Measurements from ENCODE around the gene FAM193A. TPM values are rescaled to one million over a fixed set of nuclear protein-coding genes. Genes with fewer than 3 reads are reported as not detected.
A peak's percentile ranks its signal among the peaks of the same experiment; 100 is the strongest.
"Not testable (repeated sequence)": the region's sequence is repeated elsewhere in the genome, so short reads cannot be mapped to it uniquely, and the experiment has no call there.

FAM193A gene
- polyA plus RNA-seq, 1 donor (not counting 4 experiments of a cell fraction or from before 2014, with no cell fraction given) = 3.6 TPM

GRCh38 chr4:2771264-2771663 is 234.8 kb downstream of the FAM193A start:
- no peaks in the 10 kb centered on the region for H3K9me1 ChIP-seq (ENCODE audit: control insufficient read depth, extremely low read depth, insufficient read depth, low read length)
- no peaks in the 10 kb centered on the region for H3K4me1 ChIP-seq (ENCODE audit: control insufficient read depth, extremely low read depth, insufficient read depth, low read length)
- DNase-seq (ENCODE audit: low read depth, low spot score) (no peak), FAIRE-seq (no peak)
- no peak overlapping the region for H3K4me2 ChIP-seq (ENCODE audit: control insufficient read depth, extremely low read depth, insufficient read depth, low read depth, low read length)
- H3K4me3 ChIP-seq (ENCODE audit: control insufficient read depth in 2 of 3, extremely low read depth in 1 of 3, insufficient read depth in 2 of 3, low read depth in 1 of 3, low read length in 3 of 3) = no peak overlapping the region
- H3K27ac ChIP-seq (ENCODE audit: control insufficient read depth, insufficient read depth, low read length) = no peak overlapping the region
- H4K20me1 ChIP-seq (ENCODE audit: control insufficient read depth, extremely low read depth, insufficient read depth, low read length) = no peaks in the 10 kb centered on the region
- no peaks in the 10 kb centered on the region for H3K9me3 ChIP-seq (ENCODE audit: control insufficient read depth, low read depth, low read length)
- no peaks in the 10 kb centered on the region for H3K36me3 ChIP-seq (ENCODE audit: control insufficient read depth in 2 of 2, extremely low read depth in 1 of 2, insufficient read depth in 2 of 2, low read length in 2 of 2)
- H3K79me2 ChIP-seq (ENCODE audit: control insufficient read depth, insufficient read depth, low read length) = no peaks in the 10 kb centered on the region
- H3K27me3 ChIP-seq (ENCODE audit: control insufficient read depth, extremely low read depth, insufficient read depth, low read length) = no peaks in the 10 kb centered on the region
- no peak overlapping the region for H3K9ac ChIP-seq (ENCODE audit: control insufficient read depth, extremely low read depth, insufficient read depth, low read length)
- dilution Hi-C loops (cut with MboI; ENCODE audit: extremely low pct_ligation_motif_present, low sequenced_read_pairs) = no loop called here
- peak overlapping the region; percentile 19 for H2AFZ ChIP-seq (ENCODE audit: control insufficient read depth, low read length)
- TF ChIP-seq EZH2 (IDR thresholded peaks at IDR 0.05; ENCODE audit: low read length) (no peak), CTCF (optimal IDR thresholded peaks at IDR 0.05 in 1 of 3, IDR thresholded peaks at IDR 0.05 in 1 of 3, conservative IDR thresholded peaks at IDR 0.05 in 1 of 3; ENCODE audit: extremely low read depth in 1 of 3, insufficient read depth in 2 of 3, low read length in 3 of 3) (no peak)

- H3K27ac ChIP-seq (ENCODE audit: control insufficient read depth, insufficient read depth, low read length); H3K9me1 ChIP-seq (ENCODE audit: control insufficient read depth, extremely low read depth, insufficient read depth, low read length); H3K9me3 ChIP-seq (ENCODE audit: control insufficient read depth, low read depth, low read length); H3K9ac ChIP-seq (ENCODE audit: control insufficient read depth, extremely low read depth, insufficient read depth, low read length); DNase-seq (ENCODE audit: low read depth, low spot score); FAIRE-seq; H3K4me1 ChIP-seq (ENCODE audit: control insufficient read depth, extremely low read depth, insufficient read depth, low read length); H3K79me2 ChIP-seq (ENCODE audit: control insufficient read depth, insufficient read depth, low read length); H3K27me3 ChIP-seq (ENCODE audit: control insufficient read depth, extremely low read depth, insufficient read depth, low read length); H3K36me3 ChIP-seq (ENCODE audit: control insufficient read depth in 2 of 2, extremely low read depth in 1 of 2, insufficient read depth in 2 of 2, low read length in 2 of 2); H3K4me2 ChIP-seq (ENCODE audit: control insufficient read depth, extremely low read depth, insufficient read depth, low read depth, low read length); H3K4me3 ChIP-seq (ENCODE audit: control insufficient read depth in 2 of 3, extremely low read depth in 1 of 3, insufficient read depth in 2 of 3, low read depth in 1 of 3, low read length in 3 of 3); dilution Hi-C loops (cut with MboI; ENCODE audit: extremely low pct_ligation_motif_present, low sequenced_read_pairs); H4K20me1 ChIP-seq (ENCODE audit: control insufficient read depth, extremely low read depth, insufficient read depth, low read length); H2AFZ ChIP-seq (ENCODE audit: control insufficient read depth, low read length): not testable (repeated sequence)
These were observed 244.2 kb downstream of the FAM193A start for GRCh38 chr4:2780643-2781042.

GRCh38 chr4:2781911-2782310 is 245.5 kb downstream of the FAM193A start:
- DNase-seq (ENCODE audit: low read depth, low spot score) (no peak), FAIRE-seq (no peak)
- Histone ChIP-seq H3K4me3 (ENCODE audit: control insufficient read depth in 2 of 3, extremely low read depth in 1 of 3, insufficient read depth in 2 of 3, low read depth in 1 of 3, low read length in 3 of 3) (no peak overlapping the region), H3K4me1 (ENCODE audit: control insufficient read depth, extremely low read depth, insufficient read depth, low read length) (no peaks in the 10 kb centered on the region), H2AFZ (ENCODE audit: control insufficient read depth, low read length) (no peak overlapping the region), H3K36me3 (ENCODE audit: control insufficient read depth in 2 of 2, extremely low read depth in 1 of 2, insufficient read depth in 2 of 2, low read length in 2 of 2) (no peaks in the 10 kb centered on the region), H3K9ac (ENCODE audit: control insufficient read depth, extremely low read depth, insufficient read depth, low read length) (no peak overlapping the region), H3K27ac (ENCODE audit: control insufficient read depth, insufficient read depth, low read length) (no peak overlapping the region), H4K20me1 (ENCODE audit: control insufficient read depth, extremely low read depth, insufficient read depth, low read length) (no peaks in the 10 kb centered on the region), H3K4me2 (ENCODE audit: control insufficient read depth, extremely low read depth, insufficient read depth, low read depth, low read length) (no peak overlapping the region), H3K79me2 (ENCODE audit: control insufficient read depth, insufficient read depth, low read length) (no peaks in the 10 kb centered on the region), H3K9me3 (ENCODE audit: control insufficient read depth, low read depth, low read length) (no peaks in the 10 kb centered on the region), H3K27me3 (ENCODE audit: control insufficient read depth, extremely low read depth, insufficient read depth, low read length) (peaks cover 5% of the 10 kb centered on the region), H3K9me1 (ENCODE audit: control insufficient read depth, extremely low read depth, insufficient read depth, low read length) (no peaks in the 10 kb centered on the region)
- no peak for TF ChIP-seq EZH2 (IDR thresholded peaks at IDR 0.05; ENCODE audit: low read length)
- no peak for TF ChIP-seq CTCF (optimal IDR thresholded peaks at IDR 0.05 in 1 of 3, IDR thresholded peaks at IDR 0.05 in 1 of 3, conservative IDR thresholded peaks at IDR 0.05 in 1 of 3; ENCODE audit: extremely low read depth in 1 of 3, insufficient read depth in 2 of 3, low read length in 3 of 3)
- dilution Hi-C loops (cut with MboI; ENCODE audit: extremely low pct_ligation_motif_present, low sequenced_read_pairs) = no loop called here
